GM12891 (cell line): Measurements from ENCODE around the gene RABEP2.

ENCODE experiments used
- POLR2A ChIP-seq: IDR thresholded peaks from 2 replicates; pipeline ENCODE4 v1.6.1; 2011; ENCODE audit warnings: low read depth, low read length, control low read depth
- POU2F2 ChIP-seq: IDR thresholded peaks from 2 replicates; pipeline ENCODE4 v1.6.1; 2011; ENCODE audit warnings: low read depth, mild to moderate bottlenecking, control low read depth, low read length, moderate library complexity
- TAF1 ChIP-seq: IDR thresholded peaks from 2 replicates; pipeline ENCODE4 v1.6.1; 2011; ENCODE audit warnings: low read depth, low read length, control low read depth

DNA sequence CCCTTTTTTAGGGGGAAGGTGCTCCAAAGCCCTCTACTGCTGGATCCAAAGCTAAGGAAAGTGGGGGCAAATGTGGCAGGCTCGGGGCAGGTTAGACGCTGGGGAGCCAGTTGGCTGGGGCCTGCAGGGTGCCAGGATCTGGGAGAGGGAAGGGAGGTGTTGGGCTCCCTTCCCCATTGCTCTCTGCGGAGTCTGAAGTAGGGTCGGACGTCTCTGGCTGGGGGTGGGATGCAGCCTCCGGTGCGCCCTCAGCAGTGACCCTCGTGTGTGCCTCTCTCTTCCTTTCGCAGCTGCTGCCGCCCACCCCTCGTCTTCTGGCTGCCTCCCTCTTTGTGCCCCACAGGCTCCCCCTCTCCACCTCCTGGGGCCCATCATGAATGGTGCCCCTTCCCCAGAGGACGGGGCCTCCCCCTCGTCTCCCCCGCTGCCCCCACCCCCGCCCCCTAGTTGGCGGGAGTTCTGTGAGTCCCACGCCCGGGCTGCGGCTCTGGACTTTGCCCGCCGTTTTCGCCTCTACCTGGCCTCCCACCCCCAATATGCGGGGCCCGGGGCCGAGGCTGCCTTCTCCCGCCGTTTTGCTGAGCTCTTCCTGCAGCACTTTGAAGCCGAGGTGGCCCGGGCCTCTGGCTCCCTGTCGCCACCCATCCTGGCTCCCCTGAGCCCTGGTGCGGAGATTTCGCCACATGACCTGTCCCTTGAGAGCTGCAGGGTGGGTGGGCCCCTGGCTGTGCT, 59.1 kb downstream of the RABEP2 start:
- TF ChIP-seq POU2F2 (no peak), POLR2A (no peak), TAF1 (no peak)
